ENCODE data around the gene STAC2.

Gene STAC2

DNA sequence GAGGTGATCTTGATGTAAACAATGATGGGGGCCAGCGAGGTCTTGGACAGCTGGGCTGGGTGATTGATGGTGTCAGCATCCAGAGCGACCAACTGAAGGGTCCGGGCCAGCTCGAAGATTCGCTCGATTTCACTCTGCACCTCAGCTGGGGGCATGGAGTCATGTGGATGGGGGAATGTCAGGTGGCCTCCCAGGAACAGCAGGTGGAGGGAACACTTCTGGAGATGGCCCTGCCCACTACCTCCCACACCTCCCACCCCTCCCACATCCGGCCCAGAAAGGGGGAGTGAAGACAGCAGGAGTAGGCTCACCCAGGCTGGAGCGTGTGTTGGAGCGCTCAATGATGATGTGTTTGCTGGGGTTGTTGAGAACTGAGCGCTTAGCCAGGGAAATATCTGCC, 42.0 kb downstream of the STAC2 start:
- Histone ChIP-seq H3K27me3 (ENCODE audit: control insufficient read depth in 3 of 3, insufficient read depth in 3 of 3, low read depth in 1 of 3, low read length in 3 of 3) (no peaks in the 10 kb centered on the region), H3K4ac (ENCODE audit: low read length) (no peak overlapping the region), H2BK5ac (ENCODE audit: low read length) (no peak overlapping the region), H4K8ac (ENCODE audit: low read depth, low read length) (no peak overlapping the region), H3K4me1 (ENCODE audit: control insufficient read depth in 2 of 2, insufficient read depth in 1 of 2, low read depth in 1 of 2, low read length in 2 of 2) (no peaks in the 10 kb centered on the region), H4K91ac (ENCODE audit: low read depth, low read length, poor library complexity) (no peak overlapping the region), H3K36me3 (replicated peaks in 1 of 2; ENCODE audit: control insufficient read depth in 2 of 2, insufficient read depth in 2 of 2, low read length in 2 of 2) (peaks cover 40 to 80% of the 10 kb centered on the region in 2 donors), H3K4me2 (ENCODE audit: insufficient read depth, low read length, poor library complexity, severe bottlenecking) (no peak overlapping the region), H3K18ac (ENCODE audit: low read length) (no peak overlapping the region), H2BK12ac (ENCODE audit: low read length) (no peak overlapping the region), H2BK15ac (ENCODE audit: low read length) (no peak overlapping the region), H3K79me1 (ENCODE audit: low read depth, low read length) (no peaks in the 10 kb centered on the region), H3K9me3 (replicated peaks in 1 of 2; ENCODE audit: control insufficient read depth in 2 of 2, insufficient read depth in 1 of 2, low read depth in 1 of 2, low read length in 2 of 2) (no peaks in the 10 kb centered on the region), H3K27ac (replicated peaks; ENCODE audit: low read length) (no peak overlapping the region), H3K9ac (ENCODE audit: low read depth, low read length, poor library complexity) (peak overlapping the region; percentile 25), H2AK5ac (ENCODE audit: low read depth, low read length) (no peak overlapping the region), H2BK120ac (ENCODE audit: low read depth, low read length) (no peak overlapping the region), H2AFZ (ENCODE audit: low read length) (no peak overlapping the region), H3K4me3 (ENCODE audit: low read length in 2 of 2) (no peak overlapping the region), H3K14ac (ENCODE audit: low read length) (no peak overlapping the region), H3K23ac (ENCODE audit: low read depth, low read length, poor library complexity) (no peak overlapping the region)
- no CpG with 5 or more reads among the region's 10 CpGs for WGBS, 2 donors (ENCODE audit: extremely low coverage in 2 of 2, insufficient read length in 2 of 2, insufficient replicate concordance in 1 of 2)
- DNase-seq (ENCODE audit: low spot score): no peak

DNA sequence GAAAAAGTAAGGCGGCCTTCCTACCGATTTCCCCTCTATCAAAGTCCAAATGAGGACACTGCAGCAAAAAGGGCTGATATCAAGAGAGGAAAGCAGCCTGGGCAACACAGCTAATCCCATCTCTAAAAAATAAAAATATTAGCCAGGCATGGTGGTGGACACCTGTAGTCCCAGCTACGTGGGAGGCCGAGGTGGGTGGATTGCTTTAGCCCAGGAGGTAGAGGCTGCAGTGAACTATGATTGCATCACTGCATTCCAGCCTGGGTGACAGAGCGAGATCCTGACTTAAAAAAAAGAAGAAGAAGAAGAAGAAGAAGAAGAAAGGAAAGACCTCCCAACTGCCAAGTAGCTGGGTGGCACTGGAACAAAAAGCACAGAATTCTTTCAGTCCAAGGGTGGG, 42.7 kb downstream of the STAC2 start:
- no peaks in the 10 kb centered on the region for H3K4me1 ChIP-seq (ENCODE audit: control insufficient read depth in 2 of 2, insufficient read depth in 1 of 2, low read depth in 1 of 2, low read length in 2 of 2)
- no CpG with 5 or more reads among the region's 5 CpGs for WGBS, 2 donors (ENCODE audit: extremely low coverage in 2 of 2, insufficient read length in 2 of 2, insufficient replicate concordance in 1 of 2)
- no peak for DNase-seq (ENCODE audit: low spot score)
- H3K14ac ChIP-seq (ENCODE audit: low read length): no peak overlapping the region
- no peak overlapping the region for H3K27ac ChIP-seq (replicated peaks; ENCODE audit: low read length)
- no peak overlapping the region for H3K9ac ChIP-seq (ENCODE audit: low read depth, low read length, poor library complexity)
- no peak overlapping the region for H3K18ac ChIP-seq (ENCODE audit: low read length)
- H4K91ac ChIP-seq (ENCODE audit: low read depth, low read length, poor library complexity): no peak overlapping the region
- H3K4me3 ChIP-seq (ENCODE audit: low read length in 2 of 2): no peak overlapping the region
- no peak overlapping the region for H2AFZ ChIP-seq (ENCODE audit: low read length)
- no peaks in the 10 kb centered on the region for H3K79me1 ChIP-seq (ENCODE audit: low read depth, low read length)
- no peak overlapping the region for H3K4ac ChIP-seq (ENCODE audit: low read length)
- no peak overlapping the region for H2BK15ac ChIP-seq (ENCODE audit: low read length)
- H2BK120ac ChIP-seq (ENCODE audit: low read depth, low read length): no peak overlapping the region
- no peak overlapping the region for H3K4me2 ChIP-seq (ENCODE audit: insufficient read depth, low read length, poor library complexity, severe bottlenecking)
- no peak overlapping the region for H2BK5ac ChIP-seq (ENCODE audit: low read length)
- no peaks in the 10 kb centered on the region for H3K9me3 ChIP-seq (replicated peaks in 1 of 2; ENCODE audit: control insufficient read depth in 2 of 2, insufficient read depth in 1 of 2, low read depth in 1 of 2, low read length in 2 of 2)
- H2AK5ac ChIP-seq (ENCODE audit: low read depth, low read length): no peak overlapping the region
- H3K23ac ChIP-seq (ENCODE audit: low read depth, low read length, poor library complexity): no peak overlapping the region
- H4K8ac ChIP-seq (ENCODE audit: low read depth, low read length): no peak overlapping the region
- no peak overlapping the region for H2BK12ac ChIP-seq (ENCODE audit: low read length)
- no peaks in the 10 kb centered on the region for H3K27me3 ChIP-seq (ENCODE audit: control insufficient read depth in 3 of 3, insufficient read depth in 3 of 3, low read depth in 1 of 3, low read length in 3 of 3)
- peaks cover 41 to 83% of the 10 kb centered on the region in 2 donors for H3K36me3 ChIP-seq (replicated peaks in 1 of 2; ENCODE audit: control insufficient read depth in 2 of 2, insufficient read depth in 2 of 2, low read length in 2 of 2)

DNA sequence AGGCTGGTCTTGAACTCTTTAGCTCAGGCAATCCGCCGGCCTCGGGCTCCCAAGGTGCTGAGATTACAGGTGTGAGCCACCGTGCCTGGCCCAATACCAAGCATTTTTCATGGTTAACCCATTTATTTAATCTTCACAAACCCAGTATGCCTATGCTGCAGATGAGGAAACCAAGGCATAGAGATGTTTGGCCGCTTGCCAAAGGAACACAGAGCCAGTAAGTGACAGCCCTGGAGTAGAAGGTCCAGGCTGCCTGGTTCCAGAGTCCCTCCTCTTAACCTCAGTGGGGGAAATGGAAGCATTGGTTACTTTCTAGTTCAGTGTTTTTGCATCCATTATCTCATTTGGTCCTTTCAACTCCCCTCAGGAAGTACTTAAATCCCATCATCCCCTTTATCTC, 44.4 kb downstream of the STAC2 start:
- H3K18ac ChIP-seq (ENCODE audit: low read length): no peak overlapping the region
- H3K9me3 ChIP-seq (replicated peaks in 1 of 2; ENCODE audit: control insufficient read depth in 2 of 2, insufficient read depth in 1 of 2, low read depth in 1 of 2, low read length in 2 of 2): no peaks in the 10 kb centered on the region
- no peak overlapping the region for H4K8ac ChIP-seq (ENCODE audit: low read depth, low read length)
- H3K23ac ChIP-seq (ENCODE audit: low read depth, low read length, poor library complexity): no peak overlapping the region
- H3K4me3 ChIP-seq (ENCODE audit: low read length in 2 of 2): no peak overlapping the region
- no peak overlapping the region for H2BK120ac ChIP-seq (ENCODE audit: low read depth, low read length)
- no peak overlapping the region for H3K14ac ChIP-seq (ENCODE audit: low read length)
- no peak overlapping the region for H2BK5ac ChIP-seq (ENCODE audit: low read length)
- H2AFZ ChIP-seq (ENCODE audit: low read length): no peak overlapping the region
- peaks cover 35 to 84% of the 10 kb centered on the region in 2 donors for H3K36me3 ChIP-seq (replicated peaks in 1 of 2; ENCODE audit: control insufficient read depth in 2 of 2, insufficient read depth in 2 of 2, low read length in 2 of 2)
- H3K79me1 ChIP-seq (ENCODE audit: low read depth, low read length): no peaks in the 10 kb centered on the region
- no peak overlapping the region for H3K9ac ChIP-seq (ENCODE audit: low read depth, low read length, poor library complexity)
- no peak overlapping the region for H3K4ac ChIP-seq (ENCODE audit: low read length)
- DNase-seq (ENCODE audit: low spot score): no peak
- H3K27me3 ChIP-seq (ENCODE audit: control insufficient read depth in 3 of 3, insufficient read depth in 3 of 3, low read depth in 1 of 3, low read length in 3 of 3): no peaks in the 10 kb centered on the region
- no peak overlapping the region for H2BK12ac ChIP-seq (ENCODE audit: low read length)
- no peaks in the 10 kb centered on the region for H3K4me1 ChIP-seq (ENCODE audit: control insufficient read depth in 2 of 2, insufficient read depth in 1 of 2, low read depth in 1 of 2, low read length in 2 of 2)
- no peak overlapping the region for H4K91ac ChIP-seq (ENCODE audit: low read depth, low read length, poor library complexity)
- no peak overlapping the region for H3K4me2 ChIP-seq (ENCODE audit: insufficient read depth, low read length, poor library complexity, severe bottlenecking)
- WGBS, 2 donors (ENCODE audit: extremely low coverage in 2 of 2, insufficient read length in 2 of 2, insufficient replicate concordance in 1 of 2): no CpG with 5 or more reads among the region's 5 CpGs
- no peak overlapping the region for H3K27ac ChIP-seq (replicated peaks; ENCODE audit: low read length)
- no peak overlapping the region for H2AK5ac ChIP-seq (ENCODE audit: low read depth, low read length)
- H2BK15ac ChIP-seq (ENCODE audit: low read length): no peak overlapping the region

DNA sequence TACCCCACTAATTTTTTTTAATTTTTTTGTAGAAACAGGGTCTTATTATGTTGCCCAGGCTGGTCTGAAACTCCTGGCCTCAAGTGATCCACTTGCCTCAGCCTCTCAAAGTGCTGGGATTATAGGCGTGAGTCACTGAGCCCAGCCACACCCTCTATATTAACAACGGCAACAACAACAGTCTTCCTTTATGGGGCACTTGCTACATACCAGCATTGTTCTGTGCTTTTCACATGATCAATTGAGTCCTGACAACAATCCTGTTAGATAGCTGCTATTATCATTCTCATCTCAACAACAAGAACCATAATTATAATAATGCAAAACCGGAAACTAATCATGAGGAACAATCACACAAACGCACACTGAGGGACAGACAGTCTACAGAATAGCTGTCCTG, 47.2 kb downstream of the STAC2 start:
- no peak overlapping the region for H2BK12ac ChIP-seq (ENCODE audit: low read length)
- H2BK120ac ChIP-seq (ENCODE audit: low read depth, low read length): no peak overlapping the region
- no peak overlapping the region for H3K27ac ChIP-seq (replicated peaks; ENCODE audit: low read length)
- H3K4me2 ChIP-seq (ENCODE audit: insufficient read depth, low read length, poor library complexity, severe bottlenecking): no peak overlapping the region
- no peak overlapping the region for H2AFZ ChIP-seq (ENCODE audit: low read length)
- peaks cover 0 to 4% of the 10 kb centered on the region in 2 donors for H3K4me1 ChIP-seq (ENCODE audit: control insufficient read depth in 2 of 2, insufficient read depth in 1 of 2, low read depth in 1 of 2, low read length in 2 of 2)
- H3K18ac ChIP-seq (ENCODE audit: low read length): no peak overlapping the region
- no CpG with 5 or more reads among the region's 4 CpGs for WGBS, 2 donors (ENCODE audit: extremely low coverage in 2 of 2, insufficient read length in 2 of 2, insufficient replicate concordance in 1 of 2)
- DNase-seq (ENCODE audit: low spot score): no peak
- no peak overlapping the region for H3K9ac ChIP-seq (ENCODE audit: low read depth, low read length, poor library complexity)
- no peak overlapping the region for H2BK15ac ChIP-seq (ENCODE audit: low read length)
- no peak overlapping the region for H2BK5ac ChIP-seq (ENCODE audit: low read length)
- H3K36me3 ChIP-seq (replicated peaks in 1 of 2; ENCODE audit: control insufficient read depth in 2 of 2, insufficient read depth in 2 of 2, low read length in 2 of 2): peaks cover 16 to 61% of the 10 kb centered on the region in 2 donors
- no peak overlapping the region for H3K23ac ChIP-seq (ENCODE audit: low read depth, low read length, poor library complexity)
- H3K79me1 ChIP-seq (ENCODE audit: low read depth, low read length): no peaks in the 10 kb centered on the region
- no peak overlapping the region for H4K91ac ChIP-seq (ENCODE audit: low read depth, low read length, poor library complexity)
- no peak overlapping the region for H3K4ac ChIP-seq (ENCODE audit: low read length)
- H3K9me3 ChIP-seq (replicated peaks in 1 of 2; ENCODE audit: control insufficient read depth in 2 of 2, insufficient read depth in 1 of 2, low read depth in 1 of 2, low read length in 2 of 2): no peaks in the 10 kb centered on the region
- H3K14ac ChIP-seq (ENCODE audit: low read length): no peak overlapping the region
- H2AK5ac ChIP-seq (ENCODE audit: low read depth, low read length): no peak overlapping the region
- no peaks in the 10 kb centered on the region for H3K27me3 ChIP-seq (ENCODE audit: control insufficient read depth in 3 of 3, insufficient read depth in 3 of 3, low read depth in 1 of 3, low read length in 3 of 3)
- no peak overlapping the region for H3K4me3 ChIP-seq (ENCODE audit: low read length in 2 of 2)
- H4K8ac ChIP-seq (ENCODE audit: low read depth, low read length): no peak overlapping the region

Data from neuronal stem cell (in vitro differentiated cells).